ENCODE measurements around the gene SMIM28.
A peak's percentile ranks its signal among the peaks of the same experiment; 100 is the strongest.

The SMIM28 gene

DNA sequence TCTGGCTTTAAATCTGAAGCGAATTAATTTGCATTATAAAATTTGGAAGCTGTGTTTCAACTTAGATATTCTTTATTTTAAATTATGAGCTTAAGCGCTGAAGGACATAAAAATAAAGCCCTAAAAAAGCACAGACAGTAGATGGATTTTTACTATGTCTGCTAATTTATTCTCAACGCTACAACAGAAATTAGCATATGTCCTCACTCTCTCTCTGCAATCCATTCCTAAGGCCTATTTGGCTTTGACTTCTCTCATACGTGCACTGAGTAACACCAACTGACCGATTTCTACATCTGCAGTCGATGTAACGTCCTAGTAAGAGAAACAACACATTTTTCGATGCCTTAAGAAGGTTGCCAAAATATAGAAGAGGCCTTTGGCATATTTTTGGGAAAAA lies 50.0 kb downstream of the SMIM28 start:
- H3K9ac ChIP-seq (ENCODE audit: low read length in 5 of 5) = no peak overlapping the region
- H3K9me3 ChIP-seq (ENCODE audit: control insufficient read depth in 5 of 5, low read length in 5 of 5) = no peaks in the 10 kb centered on the region
- H3K36me3 ChIP-seq (ENCODE audit: control insufficient read depth in 5 of 5, insufficient read depth in 5 of 5, low read length in 5 of 5) = peaks cover 2 to 27% (median 18%) of the 10 kb centered on the region in 5 donors
- peak overlapping the region; percentile 6 for H3K27ac ChIP-seq (ENCODE audit: low read depth, low read length)
- peak overlapping the region in 1 of 5 donors; percentile 38 for H3K4me3 ChIP-seq (ENCODE audit: low read depth in 1 of 5, low read length in 5 of 5)
- H3K27me3 ChIP-seq (ENCODE audit: control insufficient read depth in 5 of 5, insufficient read depth in 4 of 5, low read length in 5 of 5) = no peaks in the 10 kb centered on the region
- peaks cover 0 to 21% (median 15%) of the 10 kb centered on the region in 5 donors for H3K4me1 ChIP-seq (ENCODE audit: control insufficient read depth in 5 of 5, insufficient read depth in 5 of 5, low read length in 5 of 5)

DNA sequence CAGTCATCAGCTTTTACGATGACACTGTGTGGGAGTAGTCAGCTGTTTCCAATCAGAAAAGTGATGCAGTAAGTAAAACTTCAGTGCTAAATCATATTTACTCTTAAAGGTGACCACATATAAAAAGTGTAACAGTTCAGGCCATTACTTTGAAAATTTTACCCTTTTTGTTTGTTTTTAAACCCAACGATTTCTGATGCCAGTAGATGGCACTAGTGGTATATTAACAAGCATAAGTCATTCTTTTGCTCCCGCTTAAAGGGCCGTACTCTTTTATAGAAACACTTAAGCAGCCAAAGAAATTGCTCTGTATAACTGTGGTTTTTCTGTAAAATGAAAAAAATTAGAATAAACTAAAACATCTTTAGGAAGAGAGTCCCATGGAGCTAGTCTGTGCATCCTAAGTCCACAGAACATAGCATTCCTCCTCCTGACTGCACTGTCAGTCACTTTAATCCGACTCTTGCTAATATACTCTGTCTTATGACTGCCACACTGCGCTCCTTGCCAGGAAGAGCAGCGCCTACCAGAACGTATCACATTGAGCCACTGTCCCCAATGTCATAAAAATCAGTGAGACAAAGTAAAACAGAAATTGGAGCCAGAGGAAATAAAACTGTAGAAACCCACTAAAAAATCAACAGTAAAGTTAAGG lies 51.4 kb downstream of the SMIM28 start:
- H3K4me1 ChIP-seq (ENCODE audit: control insufficient read depth in 5 of 5, insufficient read depth in 5 of 5, low read length in 5 of 5) = peaks cover 0 to 17% (median 10%) of the 10 kb centered on the region in 5 donors

DNA sequence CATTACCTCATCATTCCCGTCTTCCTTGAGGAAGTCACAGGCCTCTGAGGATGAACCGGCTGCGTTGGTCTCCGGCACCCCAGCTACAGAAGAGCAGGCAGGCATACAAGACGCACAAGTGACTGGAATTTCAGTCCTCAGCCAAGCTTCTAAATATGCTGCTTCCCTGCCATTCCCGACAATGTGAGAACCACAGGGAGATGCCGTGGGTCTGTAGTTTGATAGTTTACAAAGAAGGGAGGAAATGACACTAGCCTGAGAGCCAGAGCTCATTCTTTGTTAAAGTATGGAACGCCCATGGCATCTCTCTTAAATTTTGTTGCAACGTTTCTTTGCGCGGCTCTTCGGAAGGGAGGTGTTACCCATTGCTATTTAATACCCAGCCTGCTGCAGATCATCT lies 52.1 kb downstream of the SMIM28 start:
- no peaks in the 10 kb centered on the region for H3K27me3 ChIP-seq (ENCODE audit: control insufficient read depth in 5 of 5, insufficient read depth in 4 of 5, low read length in 5 of 5)
- peaks cover 2 to 28% (median 9%) of the 10 kb centered on the region in 5 donors for H3K36me3 ChIP-seq (ENCODE audit: control insufficient read depth in 5 of 5, insufficient read depth in 5 of 5, low read length in 5 of 5)
- H3K9ac ChIP-seq (ENCODE audit: low read length in 5 of 5) = no peak overlapping the region
- no peak overlapping the region for H3K27ac ChIP-seq (ENCODE audit: low read depth, low read length)
- peaks cover 0 to 17% (median 10%) of the 10 kb centered on the region in 5 donors for H3K4me1 ChIP-seq (ENCODE audit: control insufficient read depth in 5 of 5, insufficient read depth in 5 of 5, low read length in 5 of 5)
- no peaks in the 10 kb centered on the region for H3K9me3 ChIP-seq (ENCODE audit: control insufficient read depth in 5 of 5, low read length in 5 of 5)
- no peak overlapping the region for H3K4me3 ChIP-seq (ENCODE audit: low read depth in 1 of 5, low read length in 5 of 5)

More for the DNA sequence above, 51.4 kb downstream of the SMIM28 start:
- no peak overlapping the region for H3K4me3 ChIP-seq (ENCODE audit: low read depth in 1 of 5, low read length in 5 of 5)
- no peak overlapping the region for H3K9ac ChIP-seq (ENCODE audit: low read length in 5 of 5)
- no peak overlapping the region for H3K27ac ChIP-seq (ENCODE audit: low read depth, low read length)
- H3K27me3 ChIP-seq (ENCODE audit: control insufficient read depth in 5 of 5, insufficient read depth in 4 of 5, low read length in 5 of 5) = no peaks in the 10 kb centered on the region
- H3K9me3 ChIP-seq (ENCODE audit: control insufficient read depth in 5 of 5, low read length in 5 of 5) = no peaks in the 10 kb centered on the region
- peaks cover 2 to 30% (median 14%) of the 10 kb centered on the region in 5 donors for H3K36me3 ChIP-seq (ENCODE audit: control insufficient read depth in 5 of 5, insufficient read depth in 5 of 5, low read length in 5 of 5)

DNA sequence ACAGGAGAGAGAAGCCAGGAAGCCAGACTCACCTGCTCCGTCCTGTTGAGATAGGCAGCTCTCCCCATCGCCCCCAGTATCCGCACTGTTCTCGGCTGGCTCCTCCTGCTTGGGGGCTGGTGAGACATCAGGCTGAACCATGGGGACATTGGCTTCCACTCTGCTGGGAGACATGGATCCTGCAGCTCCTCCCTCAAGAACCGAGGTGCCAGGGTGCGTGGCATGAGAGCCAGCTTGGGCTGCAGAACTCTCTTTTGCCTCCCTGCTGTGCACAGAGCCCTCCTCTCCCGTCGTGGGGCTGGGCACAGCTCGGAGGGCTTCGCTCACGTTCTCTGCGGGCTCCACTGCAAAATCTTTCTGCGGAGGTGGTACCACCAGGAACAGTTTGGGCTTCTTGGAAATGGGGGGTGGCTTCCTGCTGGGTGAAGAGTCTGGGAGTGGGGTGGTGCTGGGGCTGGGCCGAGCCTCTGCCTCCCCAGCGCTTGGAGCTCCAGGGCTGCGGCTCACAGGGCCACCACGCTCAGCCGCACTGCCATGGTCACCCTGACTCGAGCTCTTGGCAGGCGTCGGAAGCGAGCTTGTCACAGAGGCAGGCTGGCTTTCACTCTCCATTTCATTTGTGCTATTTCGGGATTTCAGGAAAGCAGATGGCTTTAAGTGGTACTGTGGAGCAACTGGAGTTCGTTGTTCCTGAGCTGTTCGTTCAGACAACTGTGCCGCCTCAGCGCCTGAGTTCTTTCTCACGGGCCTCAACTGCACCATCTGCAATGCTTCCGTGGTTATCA lies 52.8 kb downstream of the SMIM28 start:
- no peak overlapping the region for H3K27ac ChIP-seq (ENCODE audit: low read depth, low read length)
- no peak overlapping the region for H3K4me3 ChIP-seq (ENCODE audit: low read depth in 1 of 5, low read length in 5 of 5)
- peaks cover 2 to 28% (median 9%) of the 10 kb centered on the region in 5 donors for H3K36me3 ChIP-seq (ENCODE audit: control insufficient read depth in 5 of 5, insufficient read depth in 5 of 5, low read length in 5 of 5)
- H3K4me1 ChIP-seq (ENCODE audit: control insufficient read depth in 5 of 5, insufficient read depth in 5 of 5, low read length in 5 of 5) = peaks cover 0 to 17% (median 10%) of the 10 kb centered on the region in 5 donors
- H3K9ac ChIP-seq (ENCODE audit: low read length in 5 of 5) = no peak overlapping the region
- no peaks in the 10 kb centered on the region for H3K9me3 ChIP-seq (ENCODE audit: control insufficient read depth in 5 of 5, low read length in 5 of 5)
- H3K27me3 ChIP-seq (ENCODE audit: control insufficient read depth in 5 of 5, insufficient read depth in 4 of 5, low read length in 5 of 5) = no peaks in the 10 kb centered on the region

DNA sequence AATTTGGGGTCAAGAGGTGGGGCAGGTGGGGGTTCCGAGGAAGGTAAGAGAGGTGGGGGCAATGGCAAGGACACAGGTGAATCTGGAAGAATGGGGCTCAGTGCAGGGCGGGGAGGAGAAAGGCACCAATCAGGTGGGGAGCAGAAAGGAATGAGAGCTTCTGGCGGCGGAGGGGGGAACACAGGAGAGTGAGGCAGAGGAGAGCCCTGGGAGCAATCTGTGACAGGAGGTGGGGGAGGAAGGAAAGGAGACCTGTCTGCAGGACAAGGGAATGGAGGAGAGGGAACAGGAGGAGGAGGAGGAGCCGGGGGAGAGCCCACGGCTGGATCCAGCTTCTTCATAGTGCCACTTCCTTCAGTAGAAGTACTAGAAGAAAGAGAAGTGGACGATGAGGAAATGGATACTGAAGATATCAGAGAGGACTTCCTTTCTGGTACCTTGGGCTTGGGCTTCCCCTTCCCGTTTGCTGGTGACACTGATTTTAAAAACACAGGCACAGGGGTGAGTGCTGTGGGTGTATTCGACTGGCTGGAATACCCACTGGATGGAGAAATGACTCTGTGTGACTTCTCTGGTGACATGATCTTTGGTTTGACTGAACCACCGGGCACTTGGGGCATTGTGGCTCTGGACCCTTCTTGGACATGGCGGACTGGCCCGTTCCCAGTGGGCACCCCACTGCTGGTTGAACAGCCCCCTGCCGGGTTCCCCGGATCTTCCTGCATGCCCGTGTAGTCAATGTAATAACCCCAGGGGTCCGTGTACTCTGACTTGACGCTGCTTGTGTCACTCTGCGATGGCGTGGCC lies 53.8 kb downstream of the SMIM28 start:
- no peak overlapping the region for H3K9ac ChIP-seq (ENCODE audit: low read length in 5 of 5)
- H3K27me3 ChIP-seq (ENCODE audit: control insufficient read depth in 5 of 5, insufficient read depth in 4 of 5, low read length in 5 of 5) = no peaks in the 10 kb centered on the region
- H3K36me3 ChIP-seq (ENCODE audit: control insufficient read depth in 5 of 5, insufficient read depth in 5 of 5, low read length in 5 of 5) = peaks cover 2 to 27% (median 8%) of the 10 kb centered on the region in 5 donors
- no peak overlapping the region for H3K27ac ChIP-seq (ENCODE audit: low read depth, low read length)
- H3K4me3 ChIP-seq (ENCODE audit: low read depth in 1 of 5, low read length in 5 of 5) = no peak overlapping the region
- no peaks in the 10 kb centered on the region for H3K9me3 ChIP-seq (ENCODE audit: control insufficient read depth in 5 of 5, low read length in 5 of 5)
- peaks cover 0 to 17% (median 10%) of the 10 kb centered on the region in 5 donors for H3K4me1 ChIP-seq (ENCODE audit: control insufficient read depth in 5 of 5, insufficient read depth in 5 of 5, low read length in 5 of 5)

DNA sequence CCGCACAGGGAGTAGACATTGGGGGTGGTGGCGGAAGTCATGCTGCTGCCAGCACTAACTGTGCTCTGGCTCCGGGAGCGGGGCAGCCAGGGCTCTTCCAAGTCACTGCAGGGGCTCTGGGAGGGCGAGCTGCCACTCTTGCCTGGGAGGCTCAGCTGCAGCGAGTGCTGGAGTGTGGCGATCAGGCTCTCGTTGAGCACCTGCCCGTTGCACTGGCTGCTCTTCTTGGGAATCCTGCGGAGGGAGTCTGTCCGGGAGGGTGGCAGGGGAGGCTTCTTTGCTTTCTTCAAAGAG lies 54.3 kb downstream of the SMIM28 start:
- H3K9ac ChIP-seq (ENCODE audit: low read length in 5 of 5) = no peak overlapping the region
- H3K4me1 ChIP-seq (ENCODE audit: control insufficient read depth in 5 of 5, insufficient read depth in 5 of 5, low read length in 5 of 5) = peaks cover 0 to 17% (median 10%) of the 10 kb centered on the region in 5 donors
- H3K9me3 ChIP-seq (ENCODE audit: control insufficient read depth in 5 of 5, low read length in 5 of 5) = no peaks in the 10 kb centered on the region

More for the DNA sequence above, 54.3 kb downstream of the SMIM28 start:
- no peaks in the 10 kb centered on the region for H3K27me3 ChIP-seq (ENCODE audit: control insufficient read depth in 5 of 5, insufficient read depth in 4 of 5, low read length in 5 of 5)
- peaks cover 2 to 25% (median 5%) of the 10 kb centered on the region in 5 donors for H3K36me3 ChIP-seq (ENCODE audit: control insufficient read depth in 5 of 5, insufficient read depth in 5 of 5, low read length in 5 of 5)
- no peak overlapping the region for H3K4me3 ChIP-seq (ENCODE audit: low read depth in 1 of 5, low read length in 5 of 5)
- H3K27ac ChIP-seq (ENCODE audit: low read depth, low read length) = no peak overlapping the region
